ENCODE measurements around the gene SLC29A1. TPM values are rescaled to one million over a fixed set of nuclear protein-coding genes. Genes with fewer than 3 reads are reported as not detected.

Gene SLC29A1
- total RNA-seq, 1 experiment from 2014 or later: 45.3 TPM

DNA sequence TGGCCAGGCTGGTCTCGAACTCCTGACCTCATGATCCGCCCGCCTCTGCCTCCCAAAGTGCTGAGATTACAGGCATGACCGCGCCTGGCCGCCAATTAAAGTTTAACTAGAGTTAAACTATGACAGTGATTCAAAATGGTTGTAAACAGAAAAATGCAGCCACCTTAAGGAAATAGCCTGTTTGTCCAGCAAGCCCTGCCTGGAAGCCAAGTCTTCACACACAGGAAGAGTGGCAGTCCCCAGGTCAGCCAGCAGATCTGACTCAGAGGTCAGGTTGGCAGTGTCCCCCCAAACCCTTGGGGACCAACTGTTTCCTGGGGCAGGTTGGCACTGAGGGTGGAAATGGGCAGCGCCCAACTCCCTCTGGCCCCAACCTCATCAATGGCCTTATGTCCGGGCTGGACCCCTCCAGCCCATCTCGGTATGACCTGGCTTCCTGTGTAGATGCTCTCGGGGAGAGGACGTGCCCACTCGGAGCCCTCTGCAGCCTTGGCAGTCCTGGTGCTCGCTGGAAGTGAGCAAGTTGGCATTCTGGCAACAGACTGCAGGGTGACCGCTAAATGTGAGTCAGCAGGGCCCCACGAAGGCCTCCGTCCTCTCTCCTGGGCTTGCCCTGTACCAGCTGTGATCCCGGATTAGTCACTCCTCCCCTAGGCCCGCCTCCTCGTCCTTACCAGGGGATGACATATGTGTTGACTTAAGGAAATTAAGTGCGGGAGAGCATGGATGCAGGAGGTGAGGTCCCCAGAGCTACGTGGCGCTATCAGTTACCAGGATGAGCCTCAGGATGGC is 13.8 kb downstream of the SLC29A1 start:
- BruUV-seq (replicated peaks): TSS peak; percentile 88
- TF ChIP-seq, protein P1, sequence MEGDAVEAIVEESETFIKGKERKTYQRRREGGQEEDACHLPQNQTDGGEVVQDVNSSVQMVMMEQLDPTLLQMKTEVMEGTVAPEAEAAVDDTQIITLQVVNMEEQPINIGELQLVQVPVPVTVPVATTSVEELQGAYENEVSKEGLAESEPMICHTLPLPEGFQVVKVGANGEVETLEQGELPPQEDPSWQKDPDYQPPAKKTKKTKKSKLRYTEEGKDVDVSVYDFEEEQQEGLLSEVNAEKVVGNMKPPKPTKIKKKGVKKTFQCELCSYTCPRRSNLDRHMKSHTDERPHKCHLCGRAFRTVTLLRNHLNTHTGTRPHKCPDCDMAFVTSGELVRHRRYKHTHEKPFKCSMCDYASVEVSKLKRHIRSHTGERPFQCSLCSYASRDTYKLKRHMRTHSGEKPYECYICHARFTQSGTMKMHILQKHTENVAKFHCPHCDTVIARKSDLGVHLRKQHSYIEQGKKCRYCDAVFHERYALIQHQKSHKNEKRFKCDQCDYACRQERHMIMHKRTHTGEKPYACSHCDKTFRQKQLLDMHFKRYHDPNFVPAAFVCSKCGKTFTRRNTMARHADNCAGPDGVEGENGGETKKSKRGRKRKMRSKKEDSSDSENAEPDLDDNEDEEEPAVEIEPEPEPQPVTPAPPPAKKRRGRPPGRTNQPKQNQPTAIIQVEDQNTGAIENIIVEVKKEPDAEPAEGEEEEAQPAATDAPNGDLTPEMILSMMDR (conservative IDR thresholded peaks at IDR 0.05): no peak
- no peak for TF ChIP-seq EZH2 (IDR thresholded peaks at IDR 0.05; ENCODE audit: low read depth)
- DNase-seq: peak; percentile 93 to 98

DNA sequence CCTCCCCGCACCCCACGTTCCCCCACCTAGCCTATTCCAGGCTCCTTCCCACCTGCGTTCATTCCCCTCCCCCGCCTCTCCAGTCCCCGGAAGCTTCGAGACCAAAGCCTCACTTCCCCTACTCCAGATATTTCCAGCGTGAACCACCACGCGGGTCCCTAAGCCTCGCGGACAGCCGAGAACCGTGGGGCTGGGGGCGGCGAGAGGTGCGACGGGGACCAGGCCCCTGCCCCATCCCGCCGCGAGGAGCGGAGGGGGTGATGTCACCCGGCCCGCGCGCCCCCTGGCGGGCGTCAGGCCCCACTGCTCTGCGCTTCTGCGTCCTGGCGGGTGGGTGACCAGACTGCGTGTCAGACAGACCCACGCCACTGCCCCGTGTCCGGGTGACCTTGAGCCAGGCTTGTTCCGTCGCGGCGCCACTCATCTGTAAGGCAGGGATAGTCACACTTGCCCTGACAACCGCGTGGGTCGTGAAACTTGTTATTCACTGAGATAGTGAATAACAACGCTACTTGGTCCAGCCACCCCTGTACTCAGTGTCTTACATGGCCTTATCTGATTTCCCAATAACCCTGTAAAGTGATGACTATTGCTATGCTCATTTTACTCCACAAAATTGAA is 14.5 kb downstream of the SLC29A1 start:
- DNase-seq: peak; percentile 36 to 78
- BruUV-seq (replicated peaks): TSS peak; percentile 71

More for the DNA sequence above, 13.8 kb downstream of the SLC29A1 start:
- H3K9me3 ChIP-seq (ENCODE audit: insufficient read depth, low read depth): no peaks in the 10 kb centered on the region
- H3K27ac ChIP-seq: peak overlapping the region; percentile 34; the same call in 1 of the 2 replicates
- H3K4me3 ChIP-seq: peak overlapping the region; percentile 63
- peak overlapping the region; percentile 89 for H2AFZ ChIP-seq
- H3K4me2 ChIP-seq: peak overlapping the region; percentile 80
- H3F3A ChIP-seq (ENCODE audit: insufficient read depth, low read depth): peaks cover 27% of the 10 kb centered on the region
- no peaks in the 10 kb centered on the region for H3K27me3 ChIP-seq (ENCODE audit: insufficient read depth, low read depth)
- POLR2A ChIA-PET (ENCODE audit: unreplicated experiment): interaction anchor here (0.6 to 0.7 kb wide), 4 partner anchors 9 to 571 kb away, joined by 4 to 17 read pairs (median 9); partner anchors contain the start of gene HSP90AB1
- no peaks in the 10 kb centered on the region for H3K9me2 ChIP-seq (ENCODE audit: insufficient read depth)
- H3K4me1 ChIP-seq (replicated peaks; ENCODE audit: insufficient read depth): peaks cover 17% of the 10 kb centered on the region
- intact Hi-C loops (cut with micrococcal nuclease; ENCODE audit: unreplicated experiment): loop anchor here (1.0 kb wide), 2 partner anchors 9 to 65 kb away; no protein-coding TSS in a partner anchor
- H4K20me1 ChIP-seq (ENCODE audit: insufficient read depth): no peaks in the 10 kb centered on the region
- no peaks in the 10 kb centered on the region for H3K36me3 ChIP-seq (ENCODE audit: low read depth)
- CTCF ChIA-PET: interaction anchor here (0.6 to 1.2 kb wide), 5 partner anchors 9 to 722 kb away, joined by 3 to 8 read pairs (median 3); no protein-coding TSS in a partner anchor
- no peaks in the 10 kb centered on the region for H3K79me2 ChIP-seq (ENCODE audit: low read depth)

More for the DNA sequence above, 14.5 kb downstream of the SLC29A1 start:
- no peak overlapping the region for H3K27ac ChIP-seq
- no peaks in the 10 kb centered on the region for H3K27me3 ChIP-seq (ENCODE audit: insufficient read depth, low read depth)
- peak overlapping the region; percentile 89 for H2AFZ ChIP-seq
- ChIA-PET POLR2A (ENCODE audit: unreplicated experiment) (interaction anchor here (0.6 to 0.7 kb wide), 3 partner anchors 9 to 572 kb away, joined by 4 to 10 read pairs (median 8); partner anchors contain the start of gene HSP90AB1), CTCF (interaction anchor here (0.6 to 1.2 kb wide), 7 partner anchors 8 to 722 kb away, joined by 3 to 8 read pairs (median 3); no protein-coding TSS in a partner anchor)
- TF ChIP-seq, protein P1 (conservative IDR thresholded peaks at IDR 0.05): peak; percentile 98
- TF ChIP-seq EZH2 (IDR thresholded peaks at IDR 0.05; ENCODE audit: low read depth): no peak
- H3K36me3 ChIP-seq (ENCODE audit: low read depth): no peaks in the 10 kb centered on the region
- peaks cover 17% of the 10 kb centered on the region for H3K4me1 ChIP-seq (replicated peaks; ENCODE audit: insufficient read depth)
- peaks cover 27% of the 10 kb centered on the region for H3F3A ChIP-seq (ENCODE audit: insufficient read depth, low read depth)
- H3K9me2 ChIP-seq (ENCODE audit: insufficient read depth): no peaks in the 10 kb centered on the region
- H3K79me2 ChIP-seq (ENCODE audit: low read depth): no peaks in the 10 kb centered on the region
- no peaks in the 10 kb centered on the region for H4K20me1 ChIP-seq (ENCODE audit: insufficient read depth)
- H3K9me3 ChIP-seq (ENCODE audit: insufficient read depth, low read depth): no peaks in the 10 kb centered on the region
- H3K4me2 ChIP-seq: peak overlapping the region; percentile 80
- peak overlapping the region; percentile 63 for H3K4me3 ChIP-seq
- intact Hi-C loops (cut with micrococcal nuclease; ENCODE audit: unreplicated experiment): loop anchor here (1.0 kb wide), 2 partner anchors 8 to 66 kb away; no protein-coding TSS in a partner anchor

All from PC-9 (cell line).